ENCODE data around the gene SEMA5B.

SEMA5B gene

DNA sequence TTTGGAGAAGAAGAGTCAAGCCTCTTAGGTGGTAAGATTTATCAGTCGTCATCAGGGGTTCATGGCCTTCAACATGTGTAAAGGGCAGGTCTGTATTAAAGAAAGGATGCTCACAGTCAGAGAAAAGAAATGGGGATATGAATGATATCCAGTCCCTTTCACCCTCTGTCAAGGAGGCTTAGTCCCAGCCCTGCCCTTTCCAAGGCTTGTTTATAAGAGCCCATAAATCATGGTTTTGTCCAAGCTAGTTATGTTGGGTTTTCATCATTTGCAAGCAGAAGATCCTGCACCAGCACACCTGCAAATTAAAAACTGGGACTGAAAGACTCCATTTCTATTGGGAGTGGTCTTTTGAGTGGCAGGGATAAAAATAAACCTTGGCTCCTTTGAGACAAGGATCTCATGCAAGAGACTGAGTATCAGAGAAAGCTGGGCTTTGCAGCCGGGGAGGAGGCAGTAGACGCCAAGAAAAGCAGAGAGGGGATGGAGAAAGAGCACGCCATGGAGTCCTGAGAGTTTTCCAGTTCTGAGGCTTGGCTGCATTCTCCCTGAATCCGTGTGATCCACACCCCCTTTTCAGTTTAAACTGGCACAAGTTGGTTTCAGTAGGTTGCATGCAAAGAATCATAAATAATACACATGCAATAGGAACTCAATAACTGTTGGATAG, 26.7 kb upstream of the SEMA5B start (continued):
- no peak for TF ChIP-seq ZNF707 (tag by site-specific recombination; IDR thresholded peaks at IDR 0.05)
- no peak for TF ChIP-seq ZNF626 (tag by site-specific recombination; IDR thresholded peaks at IDR 0.05)
- no peak for TF ChIP-seq ZNF341 (tag by site-specific recombination; IDR thresholded peaks at IDR 0.05; ENCODE audit: low read depth)
- no peak for TF ChIP-seq SCRT1 (tag by site-specific recombination; IDR thresholded peaks at IDR 0.05; ENCODE audit: borderline replicate concordance)

DNA sequence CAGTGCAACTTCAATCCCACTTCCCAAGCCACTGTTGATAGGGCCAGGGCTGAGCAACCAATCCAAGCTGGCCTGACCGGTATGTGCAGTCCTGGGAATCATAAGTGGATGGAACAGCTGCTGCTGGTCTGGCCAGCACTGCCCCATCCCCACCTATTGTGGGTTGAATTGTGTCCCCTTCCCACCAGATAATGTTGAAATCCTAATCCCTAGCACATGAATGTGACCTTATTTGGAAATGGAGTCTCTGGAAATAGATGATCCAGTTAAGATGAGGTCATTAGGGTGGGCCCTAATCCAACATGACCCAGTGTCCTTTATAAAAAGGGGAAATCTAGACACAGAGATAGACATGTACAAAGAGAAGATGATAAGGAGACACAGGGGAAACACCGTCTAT, 25.5 kb upstream of the SEMA5B start:
- Histone ChIP-seq H3K27ac (ENCODE audit: extremely low read depth, low read depth, low read length) (no peak overlapping the region), H3K9me3 (ENCODE audit: control insufficient read depth, insufficient read depth, low read depth, low read length) (no peaks in the 10 kb centered on the region), H3K36me3 (ENCODE audit: control insufficient read depth in 2 of 2, insufficient read depth in 1 of 2, low read length in 2 of 2) (no peaks in the 10 kb centered on the region), H3K4me3 (ENCODE audit: low read depth, low read length) (no peak overlapping the region), H3K4me1 (ENCODE audit: control insufficient read depth, insufficient read depth, low read length) (no peaks in the 10 kb centered on the region)
- TF ChIP-seq, protein P1, sequence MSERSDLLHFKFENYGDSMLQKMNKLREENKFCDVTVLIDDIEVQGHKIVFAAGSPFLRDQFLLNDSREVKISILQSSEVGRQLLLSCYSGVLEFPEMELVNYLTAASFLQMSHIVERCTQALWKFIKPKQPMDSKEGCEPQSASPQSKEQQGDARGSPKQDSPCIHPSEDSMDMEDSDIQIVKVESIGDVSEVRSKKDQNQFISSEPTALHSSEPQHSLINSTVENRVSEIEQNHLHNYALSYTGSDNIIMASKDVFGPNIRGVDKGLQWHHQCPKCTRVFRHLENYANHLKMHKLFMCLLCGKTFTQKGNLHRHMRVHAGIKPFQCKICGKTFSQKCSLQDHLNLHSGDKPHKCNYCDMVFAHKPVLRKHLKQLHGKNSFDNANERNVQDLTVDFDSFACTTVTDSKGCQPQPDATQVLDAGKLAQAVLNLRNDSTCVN (tag by site-specific recombination; optimal IDR thresholded peaks at IDR 0.05) = no peak
- no peak for TF ChIP-seq ZNF112 (tag by site-specific recombination; IDR thresholded peaks at IDR 0.05)
- TF ChIP-seq ZNF510 (tag by site-specific recombination; IDR thresholded peaks at IDR 0.05; ENCODE audit: insufficient replicate concordance) = no peak
- TF ChIP-seq KLF8 (tag by site-specific recombination; IDR thresholded peaks at IDR 0.05) = no peak
- TF ChIP-seq BCL11B (tag by site-specific recombination; IDR thresholded peaks at IDR 0.05; ENCODE audit: low read depth) = no peak
- TF ChIP-seq, protein P2, sequence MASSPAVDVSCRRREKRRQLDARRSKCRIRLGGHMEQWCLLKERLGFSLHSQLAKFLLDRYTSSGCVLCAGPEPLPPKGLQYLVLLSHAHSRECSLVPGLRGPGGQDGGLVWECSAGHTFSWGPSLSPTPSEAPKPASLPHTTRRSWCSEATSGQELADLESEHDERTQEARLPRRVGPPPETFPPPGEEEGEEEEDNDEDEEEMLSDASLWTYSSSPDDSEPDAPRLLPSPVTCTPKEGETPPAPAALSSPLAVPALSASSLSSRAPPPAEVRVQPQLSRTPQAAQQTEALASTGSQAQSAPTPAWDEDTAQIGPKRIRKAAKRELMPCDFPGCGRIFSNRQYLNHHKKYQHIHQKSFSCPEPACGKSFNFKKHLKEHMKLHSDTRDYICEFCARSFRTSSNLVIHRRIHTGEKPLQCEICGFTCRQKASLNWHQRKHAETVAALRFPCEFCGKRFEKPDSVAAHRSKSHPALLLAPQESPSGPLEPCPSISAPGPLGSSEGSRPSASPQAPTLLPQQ (tag by site-specific recombination; IDR thresholded peaks at IDR 0.05) = peak; percentile 83; the same call in 1 of the 2 replicates
- TF ChIP-seq MZF1 (tag by site-specific recombination; IDR thresholded peaks at IDR 0.05; ENCODE audit: borderline replicate concordance) = peak; percentile 14; the same call in 1 of the 2 replicates
- no peak for TF ChIP-seq ZNF837 (tag by site-specific recombination; IDR thresholded peaks at IDR 0.05)
- TF ChIP-seq, protein P3, sequence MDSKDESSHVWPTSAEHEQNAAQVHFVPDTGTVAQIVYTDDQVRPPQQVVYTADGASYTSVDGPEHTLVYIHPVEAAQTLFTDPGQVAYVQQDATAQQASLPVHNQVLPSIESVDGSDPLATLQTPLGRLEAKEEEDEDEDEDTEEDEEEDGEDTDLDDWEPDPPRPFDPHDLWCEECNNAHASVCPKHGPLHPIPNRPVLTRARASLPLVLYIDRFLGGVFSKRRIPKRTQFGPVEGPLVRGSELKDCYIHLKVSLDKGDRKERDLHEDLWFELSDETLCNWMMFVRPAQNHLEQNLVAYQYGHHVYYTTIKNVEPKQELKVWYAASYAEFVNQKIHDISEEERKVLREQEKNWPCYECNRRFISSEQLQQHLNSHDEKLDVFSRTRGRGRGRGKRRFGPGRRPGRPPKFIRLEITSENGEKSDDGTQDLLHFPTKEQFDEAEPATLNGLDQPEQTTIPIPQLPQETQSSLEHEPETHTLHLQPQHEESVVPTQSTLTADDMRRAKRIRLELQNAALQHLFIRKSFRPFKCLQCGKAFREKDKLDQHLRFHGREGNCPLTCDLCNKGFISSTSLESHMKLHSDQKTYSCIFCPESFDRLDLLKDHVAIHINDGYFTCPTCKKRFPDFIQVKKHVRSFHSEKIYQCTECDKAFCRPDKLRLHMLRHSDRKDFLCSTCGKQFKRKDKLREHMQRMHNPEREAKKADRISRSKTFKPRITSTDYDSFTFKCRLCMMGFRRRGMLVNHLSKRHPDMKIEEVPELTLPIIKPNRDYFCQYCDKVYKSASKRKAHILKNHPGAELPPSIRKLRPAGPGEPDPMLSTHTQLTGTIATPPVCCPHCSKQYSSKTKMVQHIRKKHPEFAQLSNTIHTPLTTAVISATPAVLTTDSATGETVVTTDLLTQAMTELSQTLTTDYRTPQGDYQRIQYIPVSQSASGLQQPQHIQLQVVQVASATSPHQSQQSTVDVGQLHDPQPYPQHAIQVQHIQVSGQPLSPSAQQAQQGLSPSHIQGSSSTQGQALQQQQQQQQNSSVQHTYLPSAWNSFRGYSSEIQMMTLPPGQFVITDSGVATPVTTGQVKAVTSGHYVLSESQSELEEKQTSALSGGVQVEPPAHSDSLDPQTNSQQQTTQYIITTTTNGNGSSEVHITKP (tag by site-specific recombination; IDR thresholded peaks at IDR 0.05) = 0 out of 2 replicates have a peak, but pooled peaks have one; percentile 19
- no peak for TF ChIP-seq ZFP3 (tag by site-specific recombination; IDR thresholded peaks at IDR 0.05; ENCODE audit: low read depth)
- TF ChIP-seq TCF7L2 (IDR thresholded peaks at IDR 0.05; ENCODE audit: borderline replicate concordance, low read depth, low read length) = no peak
- CTCF ChIA-PET = no interaction called here
- POLR2A ChIA-PET = no interaction called here

DNA sequence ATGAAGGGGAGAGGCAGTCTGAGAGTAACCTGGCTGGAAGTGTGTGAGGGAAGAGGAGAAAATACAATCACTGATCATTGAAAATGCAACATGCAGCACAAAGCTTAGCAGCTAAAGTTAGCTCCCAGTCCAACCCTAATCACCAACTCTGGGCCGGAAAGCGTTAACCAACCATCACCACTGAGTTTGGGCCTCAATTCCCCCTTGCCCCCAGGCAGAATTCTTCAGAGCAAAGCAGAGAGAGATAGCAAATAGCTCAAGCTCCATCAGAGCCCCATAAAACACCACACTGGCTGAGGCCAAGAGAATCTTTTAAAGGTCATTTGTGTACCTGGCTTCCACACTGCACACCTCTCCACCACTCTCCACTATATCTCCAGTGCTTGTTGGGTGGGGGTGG, 23.1 kb upstream of the SEMA5B start:
- no peaks in the 10 kb centered on the region for H3K36me3 ChIP-seq (ENCODE audit: control insufficient read depth in 2 of 2, insufficient read depth in 1 of 2, low read length in 2 of 2)
- ChIA-PET POLR2A (interaction anchor here (0.6 to 1.5 kb wide), 3 partner anchors 16 to 187 kb away, joined by 4 to 6 read pairs (median 5); partner anchors contain the start of gene PDIA5), CTCF (interaction anchor here (0.6 kb wide), 1 partner anchor 24 kb away, joined by 3 read pairs; no protein-coding TSS in a partner anchor)
- no peak overlapping the region for H3K27ac ChIP-seq (ENCODE audit: extremely low read depth, low read depth, low read length)
- no peaks in the 10 kb centered on the region for H3K4me1 ChIP-seq (ENCODE audit: control insufficient read depth, insufficient read depth, low read length)
- H3K9me3 ChIP-seq (ENCODE audit: control insufficient read depth, insufficient read depth, low read depth, low read length) = no peaks in the 10 kb centered on the region
- no peak overlapping the region for H3K4me3 ChIP-seq (ENCODE audit: low read depth, low read length)
- TF ChIP-seq, protein P4, sequence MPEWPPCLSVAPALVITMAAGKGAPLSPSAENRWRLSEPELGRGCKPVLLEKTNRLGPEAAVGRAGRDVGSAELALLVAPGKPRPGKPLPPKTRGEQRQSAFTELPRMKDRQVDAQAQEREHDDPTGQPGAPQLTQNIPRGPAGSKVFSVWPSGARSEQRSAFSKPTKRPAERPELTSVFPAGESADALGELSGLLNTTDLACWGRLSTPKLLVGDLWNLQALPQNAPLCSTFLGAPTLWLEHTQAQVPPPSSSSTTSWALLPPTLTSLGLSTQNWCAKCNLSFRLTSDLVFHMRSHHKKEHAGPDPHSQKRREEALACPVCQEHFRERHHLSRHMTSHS (tag by site-specific recombination; IDR thresholded peaks at IDR 0.05) = no peak
- TF ChIP-seq ZNF133 (tag by site-specific recombination; IDR thresholded peaks at IDR 0.05) = no peak
- no peak for TF ChIP-seq ZNF394 (tag by site-specific recombination; IDR thresholded peaks at IDR 0.05; ENCODE audit: borderline replicate concordance)
- no peak for TF ChIP-seq TRIM28 (IDR thresholded peaks at IDR 0.05; ENCODE audit: borderline replicate concordance, low read length)
- no peak for TF ChIP-seq ZNF184 (tag by site-specific recombination; IDR thresholded peaks at IDR 0.05)
- TF ChIP-seq, protein P5, sequence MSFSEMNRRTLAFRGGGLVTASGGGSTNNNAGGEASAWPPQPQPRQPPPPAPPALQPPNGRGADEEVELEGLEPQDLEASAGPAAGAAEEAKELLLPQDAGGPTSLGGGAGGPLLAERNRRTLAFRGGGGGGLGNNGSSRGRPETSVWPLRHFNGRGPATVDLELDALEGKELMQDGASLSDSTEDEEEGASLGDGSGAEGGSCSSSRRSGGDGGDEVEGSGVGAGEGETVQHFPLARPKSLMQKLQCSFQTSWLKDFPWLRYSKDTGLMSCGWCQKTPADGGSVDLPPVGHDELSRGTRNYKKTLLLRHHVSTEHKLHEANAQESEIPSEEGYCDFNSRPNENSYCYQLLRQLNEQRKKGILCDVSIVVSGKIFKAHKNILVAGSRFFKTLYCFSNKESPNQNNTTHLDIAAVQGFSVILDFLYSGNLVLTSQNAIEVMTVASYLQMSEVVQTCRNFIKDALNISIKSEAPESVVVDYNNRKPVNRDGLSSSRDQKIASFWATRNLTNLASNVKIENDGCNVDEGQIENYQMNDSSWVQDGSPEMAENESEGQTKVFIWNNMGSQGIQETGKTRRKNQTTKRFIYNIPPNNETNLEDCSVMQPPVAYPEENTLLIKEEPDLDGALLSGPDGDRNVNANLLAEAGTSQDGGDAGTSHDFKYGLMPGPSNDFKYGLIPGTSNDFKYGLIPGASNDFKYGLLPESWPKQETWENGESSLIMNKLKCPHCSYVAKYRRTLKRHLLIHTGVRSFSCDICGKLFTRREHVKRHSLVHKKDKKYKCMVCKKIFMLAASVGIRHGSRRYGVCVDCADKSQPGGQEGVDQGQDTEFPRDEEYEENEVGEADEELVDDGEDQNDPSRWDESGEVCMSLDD (tag by site-specific recombination; IDR thresholded peaks at IDR 0.05) = no peak
- no peak for TF ChIP-seq ZNF624 (tag by site-specific recombination; IDR thresholded peaks at IDR 0.05)
- no peak for TF ChIP-seq ZNF600 (tag by site-specific recombination; IDR thresholded peaks at IDR 0.05)

Data from HEK293 (cell line).